Measurements from ENCODE around the gene CD99L2.
A peak's percentile ranks its signal among the peaks of the same experiment; 100 is the strongest.

CD99L2 gene

DNA sequence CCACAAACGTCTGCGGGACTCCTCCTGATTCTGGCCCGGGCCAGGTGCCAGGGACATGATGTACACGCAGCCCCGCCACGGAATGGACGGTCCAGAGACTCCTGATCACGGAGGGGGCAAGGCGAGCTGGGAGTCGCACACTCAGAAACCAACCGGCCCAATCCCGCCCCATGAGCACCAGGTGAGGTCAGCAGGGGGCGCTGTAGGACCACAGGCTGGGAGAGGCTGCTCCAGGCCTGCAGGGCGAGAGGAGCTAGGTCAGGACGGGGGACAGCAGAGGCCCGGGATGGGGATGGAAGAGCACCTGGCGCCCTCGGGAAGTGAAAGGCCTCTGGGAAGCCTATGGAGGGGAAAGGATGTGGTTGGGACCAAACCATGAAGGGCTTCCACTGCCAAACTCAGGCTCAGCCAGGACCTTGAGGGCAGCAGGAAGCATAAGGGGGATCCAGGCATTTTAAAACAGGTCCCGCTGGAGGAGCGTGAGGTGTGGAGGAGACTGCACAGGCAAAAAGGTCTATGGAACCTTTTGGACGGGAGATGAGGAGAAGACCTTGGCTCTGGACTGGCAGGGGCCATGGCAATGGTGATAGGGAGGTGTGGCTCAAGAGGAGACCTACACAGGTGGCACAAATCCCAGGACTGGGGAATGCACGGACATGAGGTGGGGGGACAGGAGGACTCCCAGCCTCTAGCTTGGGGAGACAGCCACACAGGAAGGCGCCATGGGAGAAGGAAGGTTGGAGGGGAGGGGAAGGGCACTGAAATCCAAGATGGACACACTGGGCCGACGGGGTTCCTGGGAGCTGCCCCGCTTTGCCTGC lies 126.1 kb downstream of the CD99L2 start:
- TF ChIP-seq TARDBP (IDR thresholded peaks at IDR 0.05) (no peak), FOXK2 (IDR thresholded peaks at IDR 0.05) (no peak), ELF4 (IDR thresholded peaks at IDR 0.05) (no peak), NFRKB (IDR thresholded peaks at IDR 0.05) (no peak)
- peak; percentile 90 for DNase-seq (ENCODE audit: extremely low spot score)
- CTCF ChIA-PET, result interaction anchor here (0.6 to 3.2 kb wide), 14 partner anchors 9 to 588 kb away, joined by 3 to 52 read pairs (median 4); no protein-coding TSS in a partner anchor
- POLR2A ChIA-PET, result no interaction called here

DNA sequence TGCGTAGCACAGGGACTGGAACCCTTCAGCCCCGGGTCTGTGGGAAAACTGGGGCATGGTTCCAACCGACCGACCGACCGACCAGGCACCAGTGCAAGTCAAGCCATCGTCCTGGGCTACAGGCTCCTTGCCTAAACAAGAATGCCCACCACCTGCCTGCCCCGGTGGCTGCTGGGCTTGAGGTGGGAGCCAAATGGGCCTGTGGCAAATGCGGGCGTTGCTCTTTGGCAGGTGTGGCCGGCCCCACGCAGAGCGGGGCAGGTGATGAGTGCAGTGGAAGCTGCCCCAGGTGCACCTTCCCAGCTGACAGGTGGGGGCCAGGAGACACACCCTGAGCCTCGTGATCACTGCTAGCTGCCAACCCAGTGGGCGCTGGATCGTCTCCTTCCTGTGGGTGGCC lies 127.4 kb downstream of the CD99L2 start:
- TF ChIP-seq FOXA1 (IDR thresholded peaks at IDR 0.05) (no peak), FOXK2 (IDR thresholded peaks at IDR 0.05) (no peak), CTBP1 (IDR thresholded peaks at IDR 0.05; ENCODE audit: borderline replicate concordance) (no peak), ARNT (IDR thresholded peaks at IDR 0.05) (no peak), TARDBP (IDR thresholded peaks at IDR 0.05) (no peak)
- no peak for DNase-seq (ENCODE audit: extremely low spot score)
- CTCF ChIA-PET, result interaction anchor here (3.2 kb wide), 1 partner anchor 311 kb away, joined by 52 read pairs; no protein-coding TSS in a partner anchor
- POLR2A ChIA-PET, result no interaction called here

DNA sequence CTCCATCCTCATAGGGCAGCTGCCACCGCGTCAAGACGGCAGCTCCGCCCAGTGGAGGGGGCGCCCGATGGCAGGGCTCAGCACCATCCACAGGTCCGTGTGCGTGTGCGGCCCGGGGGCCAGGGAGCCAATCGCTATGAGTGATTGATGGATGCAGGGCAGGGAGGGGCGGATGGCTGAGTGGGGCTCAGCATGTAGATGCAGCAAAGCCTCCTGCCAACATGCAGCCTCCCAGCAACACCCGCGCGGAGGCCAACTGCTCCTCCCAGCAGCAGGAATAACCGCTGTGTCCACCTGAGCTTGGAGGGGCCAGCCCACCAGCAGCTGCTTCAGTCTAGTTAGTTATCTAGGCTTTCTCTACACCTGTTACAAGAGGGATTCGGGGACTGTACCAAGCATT lies 127.8 kb downstream of the CD99L2 start:
- POLR2A ChIA-PET, result no interaction called here
- no peak for DNase-seq (ENCODE audit: extremely low spot score)
- CTCF ChIA-PET, result no interaction called here
- TF ChIP-seq NFRKB (IDR thresholded peaks at IDR 0.05) (no peak), LEF1 (IDR thresholded peaks at IDR 0.05; ENCODE audit: borderline replicate concordance) (no peak), FOXM1 (IDR thresholded peaks at IDR 0.05; ENCODE audit: borderline replicate concordance) (no peak), SP1 (IDR thresholded peaks at IDR 0.05) (no peak)

DNA sequence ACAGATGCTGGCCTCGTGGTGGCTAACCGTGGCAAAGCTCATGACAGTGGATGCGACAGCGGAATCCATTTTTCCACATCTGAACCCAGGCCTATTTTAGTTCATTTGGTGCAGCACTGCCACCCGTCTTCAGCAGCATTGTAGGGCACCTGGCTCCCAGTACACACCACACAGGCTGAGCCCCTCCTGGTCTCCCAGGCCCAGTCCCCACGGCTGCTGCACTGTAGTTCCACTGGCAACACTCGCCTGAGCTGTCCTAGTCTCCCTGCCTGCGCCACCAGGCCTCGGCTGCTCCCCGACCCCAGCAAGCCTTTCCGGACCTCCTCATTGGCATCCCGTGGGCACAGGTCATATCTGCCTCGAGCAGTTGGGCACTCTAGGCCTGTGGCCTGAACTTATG lies 129.1 kb downstream of the CD99L2 start:
- DNase-seq (ENCODE audit: extremely low spot score), result no peak
- CTCF ChIA-PET, result no interaction called here
- TF ChIP-seq SP1 (IDR thresholded peaks at IDR 0.05) (no peak), L3MBTL2 (conservative IDR thresholded peaks at IDR 0.05) (no peak), BHLHE40 (IDR thresholded peaks at IDR 0.05; ENCODE audit: borderline replicate concordance) (no peak), FOXM1 (IDR thresholded peaks at IDR 0.05; ENCODE audit: borderline replicate concordance) (no peak), ELF4 (IDR thresholded peaks at IDR 0.05) (no peak), NFRKB (IDR thresholded peaks at IDR 0.05) (no peak)
- TF ChIP-seq, protein P1, sequence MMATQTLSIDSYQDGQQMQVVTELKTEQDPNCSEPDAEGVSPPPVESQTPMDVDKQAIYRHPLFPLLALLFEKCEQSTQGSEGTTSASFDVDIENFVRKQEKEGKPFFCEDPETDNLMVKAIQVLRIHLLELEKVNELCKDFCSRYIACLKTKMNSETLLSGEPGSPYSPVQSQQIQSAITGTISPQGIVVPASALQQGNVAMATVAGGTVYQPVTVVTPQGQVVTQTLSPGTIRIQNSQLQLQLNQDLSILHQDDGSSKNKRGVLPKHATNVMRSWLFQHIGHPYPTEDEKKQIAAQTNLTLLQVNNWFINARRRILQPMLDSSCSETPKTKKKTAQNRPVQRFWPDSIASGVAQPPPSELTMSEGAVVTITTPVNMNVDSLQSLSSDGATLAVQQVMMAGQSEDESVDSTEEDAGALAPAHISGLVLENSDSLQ (IDR thresholded peaks at IDR 0.05), result no peak
- POLR2A ChIA-PET, result no interaction called here

DNA sequence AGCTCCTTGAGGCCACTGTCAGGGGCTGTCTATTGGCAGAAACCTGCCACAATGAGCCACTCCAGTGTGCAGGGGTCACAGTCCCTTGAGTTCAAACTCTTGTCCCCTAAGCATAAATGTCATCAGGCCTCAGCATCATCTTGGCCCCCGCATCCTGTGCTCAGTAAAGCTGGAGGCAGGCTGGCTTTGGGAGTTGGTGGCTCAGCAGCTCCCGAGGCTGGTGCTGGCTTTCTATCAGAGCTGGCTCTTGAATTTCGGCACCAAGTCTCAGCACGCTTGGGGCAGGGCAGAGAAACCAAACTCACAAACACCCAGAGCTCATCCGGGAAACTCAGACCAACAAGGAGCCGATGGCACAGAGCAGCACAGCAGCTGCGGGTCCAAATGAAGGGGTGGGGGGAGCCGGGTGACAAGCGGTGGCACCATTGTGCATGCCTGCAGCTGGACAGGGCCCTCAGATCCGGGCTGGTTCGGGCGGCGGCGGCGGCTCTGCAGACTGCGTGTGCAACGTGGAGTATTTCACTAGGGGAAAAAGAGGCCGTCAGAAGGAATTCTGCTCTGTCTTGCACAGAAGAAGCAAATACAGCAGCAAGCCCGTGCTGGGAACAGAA lies 129.8 kb downstream of the CD99L2 start:
- POLR2A ChIA-PET, result no interaction called here
- CTCF ChIA-PET, result interaction anchor here (0.9 kb wide), 1 partner anchor 314 kb away, joined by 3 read pairs; no protein-coding TSS in a partner anchor

DNA sequence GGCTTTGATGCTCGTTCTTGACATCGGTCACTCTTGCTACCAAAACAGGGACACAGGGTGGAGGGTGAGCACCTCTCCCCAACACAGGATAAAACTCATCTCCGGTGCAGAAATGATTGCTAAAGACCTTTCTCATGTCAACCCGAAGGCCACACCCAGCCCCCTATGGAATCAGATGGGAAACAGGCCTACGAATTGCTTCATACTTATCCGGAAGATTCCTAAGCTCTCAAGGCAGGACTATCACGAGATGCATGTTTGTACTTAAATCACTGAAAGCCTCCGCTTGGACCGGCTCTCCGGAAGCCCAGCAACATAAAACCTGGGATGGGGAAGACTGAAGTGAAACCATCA lies 130.4 kb downstream of the CD99L2 start:
- ChIA-PET CTCF (interaction anchor here (0.9 kb wide), 1 partner anchor 314 kb away, joined by 3 read pairs; no protein-coding TSS in a partner anchor), POLR2A (no interaction called here)
- DNase-seq (ENCODE audit: extremely low spot score), result no peak
- TF ChIP-seq FOXA1 (IDR thresholded peaks at IDR 0.05) (no peak), BHLHE40 (IDR thresholded peaks at IDR 0.05; ENCODE audit: borderline replicate concordance) (no peak), LEF1 (IDR thresholded peaks at IDR 0.05; ENCODE audit: borderline replicate concordance) (no peak), TARDBP (IDR thresholded peaks at IDR 0.05) (no peak), SUZ12 (IDR thresholded peaks at IDR 0.05) (no peak), ARNT (IDR thresholded peaks at IDR 0.05) (no peak), NFRKB (IDR thresholded peaks at IDR 0.05) (no peak), FOXK2 (IDR thresholded peaks at IDR 0.05) (no peak), ZNF384 (IDR thresholded peaks at IDR 0.05) (no peak), ELF4 (IDR thresholded peaks at IDR 0.05) (no peak), L3MBTL2 (conservative IDR thresholded peaks at IDR 0.05) (no peak), CTBP1 (IDR thresholded peaks at IDR 0.05; ENCODE audit: borderline replicate concordance) (no peak)
- TF ChIP-seq, protein P1 (IDR thresholded peaks at IDR 0.05), result no peak

More for the DNA sequence above, 129.8 kb downstream of the CD99L2 start:
- no peak for DNase-seq (ENCODE audit: extremely low spot score)
- TF ChIP-seq FOXK2 (IDR thresholded peaks at IDR 0.05) (no peak), TARDBP (IDR thresholded peaks at IDR 0.05) (no peak), FOXA1 (IDR thresholded peaks at IDR 0.05) (no peak)

DNA sequence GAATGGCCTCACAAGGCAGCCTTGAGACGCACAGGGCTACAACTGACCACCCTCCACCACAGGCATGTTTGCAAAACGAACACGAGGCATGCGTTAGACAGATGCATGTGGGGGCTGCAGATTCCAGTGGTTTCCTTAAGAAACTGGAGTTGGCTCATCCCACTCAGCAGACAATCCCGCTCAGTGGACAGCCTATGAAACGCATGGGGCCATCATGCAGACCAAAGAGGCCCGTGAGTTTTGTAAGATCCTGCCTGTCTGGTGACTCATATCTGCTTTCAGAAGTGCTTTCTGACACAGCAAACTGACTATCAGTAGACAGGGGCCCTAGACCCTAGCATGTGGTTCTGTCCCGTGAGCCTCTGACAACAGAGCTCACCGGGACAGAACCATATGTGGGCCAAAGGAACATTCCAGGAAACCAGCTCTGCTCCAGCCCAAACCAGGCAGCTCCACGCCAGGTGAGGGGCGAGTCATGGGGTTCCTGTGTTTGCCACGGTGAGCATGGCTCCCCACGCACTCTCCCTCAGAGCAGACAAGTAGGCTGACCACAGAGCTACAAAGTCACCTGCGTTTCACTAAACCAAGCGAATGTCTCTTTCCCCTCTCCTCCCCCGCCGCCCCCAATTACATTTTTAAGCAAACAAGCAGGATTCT lies 130.9 kb downstream of the CD99L2 start:
- CTCF ChIA-PET, result interaction anchor here (0.5 to 0.9 kb wide), 2 partner anchors 161 to 315 kb away, joined by 3 read pairs; no protein-coding TSS in a partner anchor
- TF ChIP-seq ARNT (IDR thresholded peaks at IDR 0.05), result no peak
- no peak for TF ChIP-seq FOXK2 (IDR thresholded peaks at IDR 0.05)
- no peak for TF ChIP-seq L3MBTL2 (conservative IDR thresholded peaks at IDR 0.05)
- TF ChIP-seq BHLHE40 (IDR thresholded peaks at IDR 0.05; ENCODE audit: borderline replicate concordance), result no peak
- no peak for TF ChIP-seq SUZ12 (IDR thresholded peaks at IDR 0.05)
- TF ChIP-seq, protein P1 (IDR thresholded peaks at IDR 0.05), result no peak
- TF ChIP-seq ZNF384 (IDR thresholded peaks at IDR 0.05), result no peak
- no peak for TF ChIP-seq NFRKB (IDR thresholded peaks at IDR 0.05)
- no peak for TF ChIP-seq SP1 (IDR thresholded peaks at IDR 0.05)
- no peak for TF ChIP-seq TARDBP (IDR thresholded peaks at IDR 0.05)
- no peak for DNase-seq (ENCODE audit: extremely low spot score)
- POLR2A ChIA-PET, result no interaction called here
